ENCODE data around the gene CCNY.

CCNY gene

DNA sequence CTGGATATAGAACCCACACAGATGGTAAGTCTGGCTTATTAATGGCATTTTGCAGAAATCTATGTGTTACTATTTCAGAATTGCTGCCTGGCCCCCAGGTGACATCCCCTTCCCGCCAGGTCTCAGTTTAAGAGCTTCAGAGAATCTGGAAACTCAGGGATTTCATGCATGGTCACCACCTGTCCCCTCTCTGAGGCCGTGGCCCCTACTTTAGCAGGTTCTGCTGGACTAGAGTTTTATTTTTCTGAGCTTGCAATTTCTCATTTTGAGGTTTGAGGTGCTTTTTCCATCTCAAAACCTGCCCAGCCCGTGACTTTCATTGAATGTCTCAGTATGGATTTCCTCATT, 244.1 kb downstream of the CCNY start:
- DNase-seq (ENCODE audit: low read depth): no peak
- no peak for TF ChIP-seq CTCF (IDR thresholded peaks at IDR 0.05; ENCODE audit: low read depth, low read length, missing control alignments)

DNA sequence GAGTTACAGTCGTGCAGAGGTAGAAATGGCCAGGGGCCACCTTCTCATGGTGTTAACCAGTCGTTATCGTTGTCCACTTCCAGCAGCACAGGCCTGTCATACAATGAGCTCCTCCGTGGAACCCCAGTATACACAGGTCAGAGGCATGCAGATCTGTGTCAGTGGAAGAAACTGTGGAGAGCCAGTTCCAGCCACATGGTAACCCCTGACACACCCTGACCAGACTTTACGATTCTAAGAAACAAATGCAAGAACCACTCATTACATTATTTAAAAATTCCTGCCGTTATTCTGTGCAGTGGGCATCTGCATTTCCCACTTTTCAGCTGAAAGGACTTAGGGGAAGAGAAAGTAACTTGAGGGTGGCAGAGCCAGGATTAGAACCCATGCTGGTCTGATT, 245.3 kb downstream of the CCNY start:
- H3K4me3 ChIP-seq (ENCODE audit: low read depth, low read length): no peak overlapping the region
- DNase-seq (ENCODE audit: low read depth): no peak
- TF ChIP-seq CTCF (IDR thresholded peaks at IDR 0.05; ENCODE audit: low read depth, low read length, missing control alignments): no peak
- in situ Hi-C loops (cut with HindIII; ENCODE audit: low sequenced_read_pairs): no loop called here

More for the DNA sequence above, 244.1 kb downstream of the CCNY start:
- in situ Hi-C loops (cut with HindIII; ENCODE audit: low sequenced_read_pairs): no loop called here
- no peak overlapping the region for H3K4me3 ChIP-seq (ENCODE audit: low read depth, low read length)

DNA sequence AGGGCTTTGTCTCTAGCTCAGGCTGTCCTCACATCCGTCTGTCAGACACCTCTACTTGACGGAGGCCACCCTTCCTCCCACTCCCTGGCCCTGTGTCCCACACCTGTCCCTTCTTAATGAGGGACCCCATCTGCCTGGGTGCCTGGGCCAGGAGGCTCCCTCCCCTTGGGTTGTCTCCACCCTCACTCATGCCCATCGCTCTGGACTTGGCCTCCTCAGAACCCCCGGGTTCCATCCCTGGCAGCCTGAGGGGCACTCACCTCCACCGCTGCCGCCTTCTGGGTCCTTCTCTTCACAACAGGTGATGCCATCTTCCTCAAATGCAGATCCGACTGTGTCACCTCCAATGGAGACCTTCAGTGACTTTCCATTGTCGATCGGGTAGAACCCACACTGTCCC, 248.6 kb downstream of the CCNY start:
- in situ Hi-C loops (cut with HindIII; ENCODE audit: low sequenced_read_pairs): no loop called here
- DNase-seq (ENCODE audit: low read depth): no peak
- H3K4me3 ChIP-seq (ENCODE audit: low read depth, low read length): no peak overlapping the region
- no peak for TF ChIP-seq CTCF (IDR thresholded peaks at IDR 0.05; ENCODE audit: low read depth, low read length, missing control alignments)

- in situ Hi-C loops (cut with HindIII; ENCODE audit: low sequenced_read_pairs): no loop called here
- H3K4me3 ChIP-seq (ENCODE audit: low read depth, low read length): no peak overlapping the region
- no peak for DNase-seq (ENCODE audit: low read depth)
- TF ChIP-seq CTCF (IDR thresholded peaks at IDR 0.05; ENCODE audit: low read depth, low read length, missing control alignments): no peak
Observed at GRCh38 chr10:35585356-35585755, 249.0 kb downstream of the CCNY start.

- no peak overlapping the region for H3K4me3 ChIP-seq (ENCODE audit: low read depth, low read length)
- in situ Hi-C loops (cut with HindIII; ENCODE audit: low sequenced_read_pairs): no loop called here
- no peak for DNase-seq (ENCODE audit: low read depth)
- TF ChIP-seq CTCF (IDR thresholded peaks at IDR 0.05; ENCODE audit: low read depth, low read length, missing control alignments): no peak
Observed at GRCh38 chr10:35585903-35586535, 249.7 kb downstream of the CCNY start.

GRCh38 chr10:35588836-35589235, 252.5 kb downstream of the CCNY start:
- no peak overlapping the region for H3K4me3 ChIP-seq (ENCODE audit: low read depth, low read length)
- no peak for TF ChIP-seq CTCF (IDR thresholded peaks at IDR 0.05; ENCODE audit: low read depth, low read length, missing control alignments)
- DNase-seq (ENCODE audit: low read depth): no peak
- in situ Hi-C loops (cut with HindIII; ENCODE audit: low sequenced_read_pairs): no loop called here
